GM18502 (cell line): Measurements from ENCODE around the gene LARP4B.

Experiments used
- ATAC-seq: cut with Tn5 transposase; IDR thresholded peaks from one replicate; pipeline ENCODE4 v1.9.1; 2021; ENCODE audit warnings: mild to moderate bottlenecking; ENCODE audit not compliant: unreplicated experiment, poor library complexity

LARP4B gene

DNA sequence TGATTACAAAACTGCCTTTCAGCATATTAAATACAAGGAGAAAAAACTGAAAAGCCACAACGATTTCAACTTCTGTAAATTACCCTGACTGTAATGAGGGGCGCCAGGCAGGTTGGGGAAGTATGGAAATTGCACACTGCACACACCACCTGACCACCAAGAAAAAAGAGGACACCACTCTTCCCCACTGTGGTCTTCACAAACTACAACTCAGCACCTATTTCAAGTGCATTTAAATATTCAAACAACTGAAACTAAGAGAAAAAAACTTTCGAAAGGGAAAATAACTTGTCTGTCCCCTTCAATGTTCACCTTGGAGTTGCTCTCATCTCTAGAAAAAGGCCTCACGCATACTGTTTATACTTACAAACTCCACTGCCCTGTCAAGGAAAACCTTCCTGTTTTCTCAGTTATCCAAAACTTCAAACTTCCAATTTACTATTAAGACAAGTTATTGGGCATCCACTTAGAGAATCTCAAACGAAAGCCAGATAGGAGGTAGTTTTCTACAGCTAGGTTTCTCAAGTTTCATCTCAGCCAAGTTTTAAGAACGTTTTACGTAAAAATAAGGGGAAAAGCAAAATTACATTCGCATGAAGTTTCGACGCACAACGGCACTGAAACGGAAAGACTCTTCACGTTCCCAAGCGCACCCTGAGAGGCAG, 1.4 kb downstream of the LARP4B start:
- no peak for ATAC-seq

DNA sequence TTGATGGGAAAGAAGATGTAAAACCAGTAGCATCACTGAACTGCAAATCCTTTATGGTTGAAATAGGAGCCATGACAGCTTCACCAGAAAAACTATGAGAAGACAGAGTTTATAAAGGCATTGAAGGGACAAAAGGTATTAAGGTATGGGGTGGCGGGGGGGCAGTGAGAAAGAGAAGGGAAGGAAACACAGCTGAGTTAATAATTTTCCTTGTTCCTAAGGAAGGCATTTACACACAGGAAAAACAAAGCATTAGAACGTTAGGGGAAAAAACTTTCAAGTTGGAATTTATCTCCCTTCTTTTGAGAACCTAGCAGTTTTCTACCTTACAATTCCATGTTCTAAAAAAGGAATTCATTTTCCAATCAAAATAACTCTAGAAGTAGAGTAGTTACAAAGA, 4.4 kb downstream of the LARP4B start:
- ATAC-seq: no peak

DNA sequence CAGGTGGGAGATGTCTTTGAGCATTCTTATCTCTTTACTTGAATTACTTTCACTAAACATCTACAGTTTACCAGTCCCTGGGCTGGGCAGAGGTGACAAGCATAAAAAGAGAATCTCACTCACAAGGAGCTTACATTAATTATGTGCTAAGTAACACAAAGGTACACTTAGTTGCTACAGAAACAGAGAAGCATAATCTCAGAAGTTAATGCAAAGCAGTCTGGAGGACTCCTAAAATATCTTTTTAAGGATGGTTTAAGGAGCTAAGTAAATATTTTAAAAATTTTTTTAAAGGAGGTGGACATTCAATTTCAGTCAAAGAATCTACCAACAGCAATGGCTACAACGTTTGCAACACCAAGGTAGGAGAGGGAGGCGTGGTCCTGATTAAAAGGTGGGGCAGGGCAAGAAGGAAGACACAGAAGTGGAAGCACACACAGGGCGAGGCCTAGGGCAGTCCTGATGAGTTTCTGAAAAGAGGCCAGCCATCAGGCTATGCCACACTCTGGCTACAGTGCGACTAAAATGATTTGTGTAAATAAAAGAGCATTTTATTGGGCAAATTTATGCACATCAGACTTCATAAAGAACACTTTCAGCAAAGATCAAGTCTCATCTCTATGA, 5.3 kb downstream of the LARP4B start:
- no peak for ATAC-seq

DNA sequence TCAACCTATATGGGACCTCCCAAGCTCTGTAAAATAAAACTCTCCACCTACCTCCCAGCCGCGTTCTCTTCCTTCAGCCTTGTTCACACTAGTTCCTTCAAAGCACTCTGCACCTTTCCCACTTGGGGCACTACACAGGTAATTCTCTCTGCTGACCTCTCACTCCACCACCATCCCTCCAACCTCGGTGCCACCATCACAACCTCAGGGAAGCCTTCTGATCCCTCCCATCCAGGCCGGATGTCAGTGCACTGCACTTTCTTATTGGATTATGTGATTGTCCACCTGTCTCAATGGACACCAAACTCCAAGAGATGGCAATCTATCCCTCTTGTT, 7.0 kb downstream of the LARP4B start:
- ATAC-seq: no peak

DNA sequence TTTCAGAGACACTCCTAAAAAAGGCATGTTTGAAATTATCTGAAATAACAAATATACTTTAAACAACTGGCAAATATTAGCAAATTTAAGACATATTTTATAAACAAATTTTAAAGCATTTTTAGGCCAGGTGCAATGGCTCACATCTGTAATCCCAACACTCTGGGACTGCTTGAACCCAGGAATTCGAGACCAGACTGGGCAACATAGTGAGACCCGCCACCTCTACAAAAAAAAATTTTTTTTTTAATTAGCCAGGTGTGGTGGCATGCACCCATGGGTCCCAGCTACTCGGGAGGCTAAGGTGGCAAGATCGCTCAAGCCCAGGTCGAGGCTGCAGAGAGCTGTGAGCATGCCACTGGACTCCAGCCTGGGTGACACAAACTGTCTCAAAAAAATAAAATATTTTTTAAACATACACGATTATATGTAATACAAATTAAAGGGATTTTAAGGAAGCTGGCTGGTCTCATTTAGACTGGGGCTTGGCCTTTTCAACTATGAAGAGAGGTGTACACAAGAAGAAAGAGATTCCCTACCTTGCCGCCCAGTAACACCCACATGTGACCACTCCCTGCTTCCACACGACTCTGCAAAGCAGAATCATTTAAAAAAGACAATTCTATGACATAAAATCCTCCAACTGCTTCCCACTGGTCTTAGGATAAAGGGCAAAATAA, 7.5 kb downstream of the LARP4B start:
- no peak for ATAC-seq

DNA sequence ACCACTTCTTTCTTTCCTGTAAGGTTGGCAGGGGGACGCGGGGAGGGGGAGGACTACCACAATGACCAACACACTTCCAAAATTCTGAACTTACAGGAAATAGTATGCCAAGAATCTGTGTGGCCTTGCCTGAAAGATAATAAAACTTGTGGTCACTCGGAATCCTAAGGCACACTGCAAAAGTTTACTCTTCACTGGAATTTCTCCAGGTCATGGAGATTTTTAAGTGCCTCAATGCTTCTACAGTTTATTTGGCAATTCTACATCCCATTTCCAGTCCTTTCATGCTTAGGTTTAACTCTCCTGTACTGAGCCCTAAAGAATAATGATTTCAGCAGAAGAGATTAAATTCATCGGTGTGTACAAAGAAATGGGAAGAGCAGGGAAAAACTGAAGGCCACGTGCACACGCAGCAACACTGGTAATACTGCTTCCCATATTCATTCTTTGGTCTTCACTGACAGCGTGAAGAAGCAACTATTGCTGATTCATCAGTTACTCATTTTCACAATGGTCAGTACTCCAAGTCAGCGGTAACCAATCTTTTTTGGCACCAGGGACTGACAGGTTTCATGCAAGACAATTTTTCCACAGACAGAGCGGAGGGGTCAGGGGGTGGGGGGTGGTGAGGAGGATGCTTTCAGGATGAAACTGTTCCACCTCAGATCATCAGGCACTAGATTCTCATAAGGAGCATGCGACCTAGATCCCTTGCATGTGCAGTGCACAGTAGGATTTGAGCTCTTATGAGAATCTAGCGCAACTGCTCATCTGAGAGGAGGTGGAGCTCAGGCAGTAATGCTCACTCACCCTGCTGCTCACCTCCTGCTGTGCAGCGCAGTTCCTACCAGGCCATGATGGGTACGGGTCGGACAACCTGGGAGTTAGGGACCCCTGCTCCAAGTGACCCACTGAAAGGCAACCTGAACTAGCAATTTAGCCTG, 9.8 kb downstream of the LARP4B start:
- ATAC-seq: no peak

DNA sequence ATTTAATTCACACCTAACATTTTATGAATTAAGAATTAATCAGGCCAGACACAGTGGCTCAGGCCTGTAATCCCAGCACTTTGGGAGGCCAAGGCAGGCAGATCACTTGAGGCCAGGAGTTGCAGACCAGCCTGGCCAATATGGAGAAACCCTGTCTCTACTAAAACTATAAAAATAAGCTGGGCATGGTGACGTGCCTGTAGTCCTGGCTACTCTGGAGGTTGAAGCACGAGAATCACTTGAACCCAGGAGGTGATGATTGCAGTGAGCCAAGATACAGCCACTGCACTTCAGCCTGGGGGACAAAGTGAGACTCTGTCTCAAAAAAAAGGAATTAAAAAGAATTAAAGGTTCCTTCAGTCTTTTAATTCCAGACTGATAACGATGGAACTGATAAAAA, 11.1 kb downstream of the LARP4B start:
- no peak for ATAC-seq

DNA sequence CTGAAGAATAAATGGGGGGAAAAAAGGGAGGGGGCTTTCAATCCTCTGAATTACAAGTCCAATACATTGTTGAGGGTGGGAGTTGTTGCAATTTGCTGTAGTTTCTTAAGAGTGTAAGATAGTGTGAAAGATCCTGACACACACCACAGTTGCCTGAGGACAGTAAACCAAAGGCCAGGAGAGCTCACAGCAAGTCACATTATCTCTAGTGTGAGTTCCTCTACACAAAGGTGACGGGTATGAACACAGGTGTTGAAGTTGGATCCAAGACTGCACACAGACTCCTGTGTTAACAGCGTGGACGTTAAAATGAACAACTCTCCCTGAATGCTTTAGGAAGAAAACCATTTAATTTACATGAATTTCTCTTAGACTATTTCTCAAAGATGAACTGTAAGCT, 12.0 kb downstream of the LARP4B start:
- no peak for ATAC-seq

DNA sequence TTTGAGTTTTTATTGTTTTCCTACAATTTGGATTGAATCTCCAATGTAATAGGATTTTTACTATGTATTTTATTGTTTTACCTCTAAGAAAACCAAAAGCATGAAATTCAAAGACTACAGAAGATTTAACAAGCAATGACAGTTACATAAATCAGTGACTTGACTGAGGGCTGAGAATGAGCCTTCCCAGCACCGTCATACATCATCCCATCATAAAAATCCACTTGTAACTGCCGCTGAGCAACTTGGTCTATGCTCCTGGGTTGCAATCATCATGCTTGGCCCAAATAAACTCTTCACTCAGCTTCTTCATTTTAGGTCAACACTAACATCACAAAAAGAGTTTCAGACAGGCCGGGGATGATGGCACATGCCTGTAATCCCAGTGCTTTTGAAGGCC, 13.5 kb downstream of the LARP4B start:
- no peak for ATAC-seq

DNA sequence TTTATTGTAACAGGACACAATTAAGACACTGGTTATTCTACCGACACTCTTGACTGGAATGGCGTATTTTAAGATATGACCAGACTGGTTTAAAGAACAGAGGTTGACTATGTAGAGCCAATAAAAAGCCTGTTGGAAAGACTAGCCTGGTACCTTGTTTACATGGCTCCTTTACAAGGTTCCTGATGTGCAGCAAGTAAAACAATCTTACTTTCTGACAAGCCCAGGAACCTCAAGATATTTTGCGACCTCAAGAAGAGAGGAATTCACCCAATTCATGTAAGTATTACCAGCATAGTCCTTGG, 14.1 kb downstream of the LARP4B start:
- ATAC-seq: no peak

DNA sequence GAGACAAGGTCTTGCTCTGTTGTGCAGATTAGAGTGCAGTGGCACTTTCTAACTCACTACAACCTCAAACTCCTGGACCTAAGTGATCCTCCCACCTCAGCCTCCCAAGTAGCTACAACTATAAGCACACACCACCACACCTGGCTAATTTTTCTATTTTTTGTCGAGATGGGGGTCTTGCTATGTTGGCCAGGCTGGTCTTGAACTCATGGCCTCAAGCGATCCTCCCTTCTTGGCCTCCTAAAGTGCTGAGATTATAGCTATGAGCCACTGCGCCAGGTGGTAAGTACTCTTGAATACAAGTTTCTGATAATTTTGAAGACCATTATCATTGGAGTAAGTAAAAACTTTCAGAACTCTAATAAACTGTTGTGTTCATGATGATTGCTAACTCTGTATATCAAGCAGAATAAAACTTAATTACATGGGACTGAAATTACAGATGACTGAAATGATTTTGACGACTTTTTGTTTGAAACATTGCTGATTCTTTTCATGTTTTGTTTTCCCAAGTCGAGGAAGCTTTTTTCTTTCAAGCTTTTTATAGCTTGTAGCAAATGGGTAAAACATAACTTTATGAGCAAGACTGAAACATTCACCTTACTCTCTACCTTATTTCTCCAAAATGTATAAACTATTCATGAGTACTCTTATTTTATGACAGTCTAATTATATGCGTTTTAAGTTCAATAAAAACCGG, 14.6 kb downstream of the LARP4B start:
- ATAC-seq: no peak

DNA sequence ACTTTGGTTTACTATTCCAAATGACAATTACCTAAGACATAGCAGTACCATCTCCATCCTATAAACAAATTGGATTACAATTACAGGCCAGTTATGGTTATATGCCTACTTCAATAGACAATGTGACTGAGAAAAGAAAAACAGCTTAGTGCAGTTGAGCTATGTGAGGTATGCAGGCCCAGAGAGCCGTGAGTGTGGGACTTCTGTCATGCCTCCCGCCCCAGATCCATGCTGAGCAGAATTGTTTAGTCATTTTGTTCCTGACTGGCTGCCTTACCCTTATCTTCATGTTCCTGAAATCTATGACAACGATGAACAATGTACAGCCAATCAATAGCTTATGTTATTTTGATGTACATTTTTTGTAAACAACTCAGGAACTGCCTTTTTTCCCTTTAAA, 21.7 kb downstream of the LARP4B start:
- no peak for ATAC-seq

DNA sequence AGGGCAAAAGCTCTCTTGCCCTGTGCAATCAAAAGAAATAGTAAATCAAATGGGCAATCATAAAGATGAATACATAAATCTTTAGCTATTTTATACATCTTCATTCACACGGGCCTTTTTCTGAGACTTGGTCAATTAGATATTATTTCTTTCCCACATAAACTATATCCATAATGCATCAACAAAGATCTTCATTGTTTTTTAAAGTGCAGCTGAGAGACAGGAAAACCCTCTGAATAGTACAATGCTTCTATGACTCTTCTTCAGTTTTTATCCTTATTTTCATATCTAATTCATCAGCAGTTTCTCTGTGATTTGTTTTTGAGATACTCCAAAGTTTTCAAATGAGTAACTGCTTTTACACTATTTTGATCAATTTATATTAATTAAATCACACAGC, 25.5 kb downstream of the LARP4B start:
- no peak for ATAC-seq

DNA sequence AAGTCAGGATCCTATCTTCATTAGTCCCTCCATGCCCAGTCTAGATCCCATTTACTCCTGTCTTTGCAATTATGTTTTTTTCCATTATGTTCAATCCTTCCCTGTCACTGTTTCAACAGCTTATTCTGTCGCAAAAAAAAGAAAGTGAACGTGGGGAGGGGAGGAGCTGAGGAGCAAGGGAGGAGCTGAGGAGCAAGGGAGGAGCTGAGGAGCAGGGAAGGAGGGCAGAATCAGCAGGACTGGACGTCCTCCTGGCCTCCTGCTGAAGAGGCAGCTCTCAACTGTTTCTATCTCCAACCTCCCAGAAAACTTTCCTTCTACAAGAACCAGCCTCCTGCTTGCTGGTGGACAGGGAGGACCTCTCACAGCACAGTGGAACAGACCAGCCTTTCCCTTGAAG, 26.0 kb downstream of the LARP4B start:
- no peak for ATAC-seq

DNA sequence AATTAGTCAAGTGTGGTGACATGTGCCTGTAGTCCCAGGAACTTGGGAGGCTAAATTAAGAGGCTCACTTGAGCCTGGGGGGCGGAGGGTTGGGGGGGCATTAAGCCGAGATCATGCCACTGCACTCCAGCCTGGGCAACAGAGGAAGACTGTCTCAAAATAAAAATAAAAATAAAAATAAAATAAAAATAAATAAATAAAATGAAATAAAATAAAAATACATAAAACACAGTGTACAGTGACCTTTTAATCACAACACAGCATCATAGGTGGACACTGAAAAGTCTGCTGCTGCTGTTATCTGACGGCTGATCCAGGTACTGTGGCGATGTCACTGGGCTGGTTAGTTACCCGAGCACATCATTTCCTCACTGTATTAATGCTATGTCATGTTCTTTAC, 27.1 kb downstream of the LARP4B start:
- no peak for ATAC-seq

DNA sequence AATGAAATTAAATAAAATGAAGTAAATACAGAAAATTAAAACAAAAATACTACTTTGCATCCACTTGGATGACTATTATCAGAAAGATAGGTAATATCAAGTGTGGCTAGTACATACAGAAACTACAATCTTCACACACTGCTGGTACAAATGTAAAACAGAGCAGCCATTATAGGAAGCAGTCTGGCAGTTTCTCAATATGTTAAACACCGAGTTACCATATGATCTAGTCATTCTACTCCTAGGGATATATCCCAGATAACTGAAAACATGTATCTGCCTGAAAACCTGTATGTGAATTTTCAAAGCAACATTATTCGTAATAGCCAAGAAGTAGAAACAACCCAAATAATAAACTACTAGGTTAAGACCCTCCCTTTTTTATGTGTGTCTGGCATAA, 33.4 kb downstream of the LARP4B start:
- no peak for ATAC-seq

DNA sequence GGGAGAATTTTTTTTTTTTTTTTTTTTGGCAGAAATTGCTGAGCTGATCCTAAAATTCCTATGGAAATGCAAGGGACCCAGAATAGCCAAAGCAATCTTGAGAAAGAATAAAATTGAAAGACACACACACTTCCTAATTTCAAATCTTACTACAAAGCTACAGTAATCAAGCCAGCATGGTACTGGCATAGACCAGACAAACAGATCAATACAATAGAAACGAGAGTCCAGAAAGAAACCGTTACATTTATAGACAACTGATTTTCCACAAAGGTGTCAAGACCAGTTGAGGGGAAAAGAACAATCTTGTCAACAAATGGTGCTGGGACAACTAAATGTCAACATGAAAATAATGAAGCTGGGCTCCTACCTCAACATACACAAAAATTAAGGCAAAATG, 34.5 kb downstream of the LARP4B start:
- no peak for ATAC-seq

DNA sequence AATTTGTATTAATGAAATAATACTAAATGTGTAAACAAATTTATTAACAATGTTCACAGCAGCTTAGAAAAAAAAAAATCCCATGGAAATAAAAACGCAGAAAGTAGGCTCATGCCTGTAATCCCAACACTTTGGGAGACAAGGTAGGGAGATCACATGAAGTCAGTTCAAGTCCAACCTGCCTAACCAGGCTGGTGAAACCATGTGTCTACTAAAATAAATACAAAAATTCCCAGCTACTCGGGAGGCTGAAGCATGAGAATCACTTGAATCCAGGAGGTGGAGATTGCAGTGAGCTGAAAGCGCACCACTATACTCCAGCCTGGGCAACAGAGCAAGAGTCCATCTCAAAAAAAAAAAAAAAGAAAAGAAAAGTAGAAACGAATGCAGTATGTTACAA, 36.2 kb downstream of the LARP4B start:
- ATAC-seq: no peak

DNA sequence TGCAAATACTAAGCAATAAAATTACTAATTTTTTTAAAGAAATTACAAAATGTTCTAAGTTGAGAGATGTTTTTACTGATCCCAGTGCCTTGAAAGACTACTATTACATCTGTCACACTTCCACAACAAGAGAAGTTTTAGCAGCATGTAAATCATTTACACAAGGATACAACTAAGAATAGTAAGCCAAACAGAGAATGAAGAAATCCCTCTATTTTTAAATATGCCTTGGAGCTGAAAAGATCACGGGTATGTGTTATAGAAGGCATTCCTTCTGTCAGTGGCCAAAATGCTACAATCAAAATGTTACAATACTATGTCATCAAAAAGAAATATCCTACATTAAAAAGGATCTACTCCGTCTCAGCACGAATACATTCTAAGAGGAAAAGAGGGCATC, 52.6 kb downstream of the LARP4B start:
- ATAC-seq: no peak

DNA sequence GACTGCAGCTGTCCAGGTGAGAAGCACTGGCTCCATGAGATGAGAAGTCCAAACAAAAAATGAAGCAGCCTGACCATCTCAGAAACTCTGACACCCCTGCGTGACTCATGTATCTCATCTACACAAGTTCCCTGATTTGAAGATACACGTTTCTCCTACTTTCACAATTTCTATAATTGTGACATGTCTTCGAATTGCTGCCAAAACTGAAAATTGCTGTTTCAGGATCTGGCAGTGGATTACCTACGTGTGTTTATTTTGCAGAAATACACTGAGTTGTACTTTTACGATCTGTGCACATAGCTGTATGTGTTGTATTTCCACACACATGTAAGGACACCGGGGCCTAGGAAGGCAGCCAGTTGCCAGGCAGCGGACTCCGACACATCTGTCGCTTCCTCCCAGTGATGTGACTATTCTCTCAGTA, 53.2 kb downstream of the LARP4B start:
- no peak for ATAC-seq

DNA sequence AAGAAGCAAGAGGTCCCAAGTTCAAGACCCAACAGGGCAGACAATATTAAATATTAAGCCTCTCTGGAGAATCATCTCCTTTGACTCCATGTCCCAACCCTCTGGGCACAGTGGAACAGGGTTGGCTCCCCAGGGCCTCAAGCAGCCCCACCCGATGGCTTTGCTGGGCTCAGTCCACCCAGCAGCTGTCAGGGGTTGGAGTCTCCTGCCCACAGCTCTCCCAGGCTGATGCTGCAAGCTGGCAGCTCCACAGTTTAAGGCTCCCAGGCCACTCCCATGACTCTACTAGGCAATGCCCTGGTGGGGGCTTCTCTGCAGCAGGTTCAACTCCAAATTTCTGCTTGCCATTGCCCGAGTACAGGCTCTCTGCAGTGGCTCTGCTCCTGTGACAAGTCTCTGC, 55.1 kb downstream of the LARP4B start:
- no peak for ATAC-seq
